Measurements from ENCODE around the gene WDFY4.

Gene WDFY4

DNA sequence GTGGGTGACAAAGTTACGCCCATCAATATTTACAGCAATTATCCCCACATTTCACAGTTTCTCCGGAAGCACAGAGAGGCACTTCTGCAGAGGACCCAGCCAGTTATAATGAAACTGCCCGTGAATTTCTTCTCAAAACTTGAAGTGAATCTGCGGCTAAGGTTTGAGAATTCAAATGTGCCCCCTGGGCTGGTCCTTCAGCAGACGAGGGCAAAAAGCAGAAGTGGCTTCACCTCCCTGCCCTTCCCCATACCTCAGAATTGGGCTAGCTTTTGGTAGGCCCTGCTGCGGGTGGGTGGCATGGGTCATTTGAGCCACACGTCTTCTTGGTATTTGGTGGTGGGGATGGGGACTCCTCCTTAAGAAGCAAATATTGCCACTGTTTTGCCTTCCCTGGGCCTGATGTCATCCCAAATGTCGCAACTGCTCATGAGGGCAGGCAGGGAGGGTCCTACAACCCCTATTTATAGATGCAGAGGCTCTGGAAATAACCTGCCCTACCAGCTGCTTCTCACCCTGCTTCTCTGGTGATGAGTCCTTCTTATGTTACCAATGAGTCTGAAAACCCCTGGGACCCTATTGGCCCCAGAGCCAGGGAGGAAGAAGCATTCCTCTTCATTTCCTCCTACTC lies 16.6 kb upstream of the WDFY4 start:
- Histone ChIP-seq H3K27me3 (ENCODE audit: insufficient read depth, low read depth, severe bottlenecking) (peaks cover 4% of the 10 kb centered on the region), H3K9me3 (ENCODE audit: severe bottlenecking) (peaks cover 2% of the 10 kb centered on the region), H3K27ac (no peak overlapping the region), H3K4me3 (ENCODE audit: low read depth, low read length) (no peak overlapping the region), H3K36me3 (no peaks in the 10 kb centered on the region)
- TF ChIP-seq, protein P1, sequence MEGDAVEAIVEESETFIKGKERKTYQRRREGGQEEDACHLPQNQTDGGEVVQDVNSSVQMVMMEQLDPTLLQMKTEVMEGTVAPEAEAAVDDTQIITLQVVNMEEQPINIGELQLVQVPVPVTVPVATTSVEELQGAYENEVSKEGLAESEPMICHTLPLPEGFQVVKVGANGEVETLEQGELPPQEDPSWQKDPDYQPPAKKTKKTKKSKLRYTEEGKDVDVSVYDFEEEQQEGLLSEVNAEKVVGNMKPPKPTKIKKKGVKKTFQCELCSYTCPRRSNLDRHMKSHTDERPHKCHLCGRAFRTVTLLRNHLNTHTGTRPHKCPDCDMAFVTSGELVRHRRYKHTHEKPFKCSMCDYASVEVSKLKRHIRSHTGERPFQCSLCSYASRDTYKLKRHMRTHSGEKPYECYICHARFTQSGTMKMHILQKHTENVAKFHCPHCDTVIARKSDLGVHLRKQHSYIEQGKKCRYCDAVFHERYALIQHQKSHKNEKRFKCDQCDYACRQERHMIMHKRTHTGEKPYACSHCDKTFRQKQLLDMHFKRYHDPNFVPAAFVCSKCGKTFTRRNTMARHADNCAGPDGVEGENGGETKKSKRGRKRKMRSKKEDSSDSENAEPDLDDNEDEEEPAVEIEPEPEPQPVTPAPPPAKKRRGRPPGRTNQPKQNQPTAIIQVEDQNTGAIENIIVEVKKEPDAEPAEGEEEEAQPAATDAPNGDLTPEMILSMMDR (IDR thresholded peaks at IDR 0.05; ENCODE audit: low read depth, low read length), result no peak
- no peak for DNase-seq

DNA sequence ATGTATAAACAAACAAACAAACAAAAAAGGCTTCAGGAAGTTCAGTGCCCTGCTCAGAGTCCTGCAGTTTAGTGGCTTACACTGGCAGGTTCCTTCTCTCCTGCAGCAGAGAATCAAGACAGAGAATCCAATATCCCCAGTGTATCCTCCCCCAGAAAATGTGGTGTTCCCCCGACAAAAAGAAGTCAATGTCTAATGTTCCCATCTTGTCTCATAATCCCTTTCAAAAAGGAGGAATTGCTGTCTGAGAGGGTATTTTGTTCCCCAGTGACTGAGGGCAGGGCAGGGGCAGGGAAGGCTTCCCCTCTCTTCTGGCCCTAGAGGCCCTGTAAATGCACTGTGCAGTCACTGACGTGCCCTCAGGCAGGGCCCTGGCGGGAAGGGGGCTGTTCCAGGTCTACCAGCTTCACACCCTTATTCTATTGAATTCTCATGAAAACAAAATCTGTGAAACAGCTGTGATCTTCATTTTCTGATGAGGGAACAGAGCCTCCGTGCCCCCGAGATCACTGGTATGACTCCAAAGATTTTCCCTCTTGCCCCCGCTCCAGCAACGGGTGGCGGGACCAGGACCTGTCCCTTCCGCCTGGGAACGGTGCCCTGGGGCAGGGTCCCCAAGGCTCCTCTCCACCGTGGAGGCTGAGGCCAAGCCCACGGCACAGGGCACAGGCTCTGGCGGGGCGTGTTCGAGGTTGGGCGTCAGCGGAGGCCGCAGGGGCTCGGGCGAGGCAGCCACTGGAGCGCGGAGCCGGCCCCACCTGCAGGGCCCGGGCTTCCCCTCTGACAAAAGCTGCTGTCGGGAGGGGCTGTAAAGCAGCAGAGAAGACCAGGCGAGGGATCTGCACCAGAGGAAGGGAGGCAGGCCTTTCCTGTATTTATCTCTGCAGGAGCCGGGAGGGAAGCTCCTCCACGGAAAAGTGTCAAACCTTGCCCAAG lies 13.4 kb upstream of the WDFY4 start:
- H3K4me3 ChIP-seq (ENCODE audit: low read depth, low read length), result no peak overlapping the region
- no peaks in the 10 kb centered on the region for H3K9me3 ChIP-seq (ENCODE audit: severe bottlenecking)
- H3K36me3 ChIP-seq, result no peaks in the 10 kb centered on the region
- DNase-seq, result no peak
- peaks cover 4% of the 10 kb centered on the region for H3K27me3 ChIP-seq (ENCODE audit: insufficient read depth, low read depth, severe bottlenecking)
- H3K27ac ChIP-seq, result no peak overlapping the region
- TF ChIP-seq, protein P1 (IDR thresholded peaks at IDR 0.05; ENCODE audit: low read depth, low read length), result no peak

- DNase-seq, result no peak
These were observed 12.6 kb upstream of the WDFY4 start for GRCh38 chr10:48671914-48672595.

DNA sequence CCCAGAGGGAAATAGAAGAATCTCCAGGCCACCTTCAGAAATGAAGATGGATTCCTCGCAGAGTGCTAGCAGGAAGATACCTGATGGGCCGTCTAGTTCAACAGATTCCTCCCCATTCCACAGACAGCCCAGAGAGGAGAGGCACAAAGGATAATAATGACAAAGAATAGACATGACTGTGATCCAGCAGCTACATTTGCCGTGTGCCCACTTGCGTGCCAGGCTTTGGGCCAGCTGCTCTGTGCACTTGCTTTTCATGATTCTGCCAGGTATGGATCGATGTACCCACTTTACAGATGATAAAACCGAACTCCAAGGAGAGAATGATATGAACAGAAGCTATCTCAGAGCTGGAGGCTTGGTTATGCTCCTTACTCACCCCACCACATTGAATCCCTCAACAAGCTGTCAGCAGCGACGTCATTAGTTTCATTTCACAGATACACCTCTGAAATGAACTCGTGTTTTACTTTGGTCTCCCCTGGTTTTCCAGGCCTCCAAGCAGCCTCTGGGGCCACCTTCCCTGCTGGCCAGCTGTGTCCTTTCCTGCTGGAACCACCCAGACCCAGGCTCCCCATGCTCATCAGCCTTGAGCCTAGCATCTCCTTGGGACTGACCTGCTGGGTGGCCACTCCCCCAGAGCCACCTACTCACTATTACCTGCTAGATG lies 11.9 kb upstream of the WDFY4 start:
- peaks cover 3% of the 10 kb centered on the region for H3K9me3 ChIP-seq (ENCODE audit: severe bottlenecking)
- peaks cover 4% of the 10 kb centered on the region for H3K27me3 ChIP-seq (ENCODE audit: insufficient read depth, low read depth, severe bottlenecking)
- no peak for DNase-seq
- no peaks in the 10 kb centered on the region for H3K36me3 ChIP-seq
- H3K27ac ChIP-seq, result no peak overlapping the region
- H3K4me3 ChIP-seq (ENCODE audit: low read depth, low read length), result no peak overlapping the region
- TF ChIP-seq, protein P1 (IDR thresholded peaks at IDR 0.05; ENCODE audit: low read depth, low read length), result no peak

More at GRCh38 chr10:48671914-48672595, 12.6 kb upstream of the WDFY4 start:
- Histone ChIP-seq H3K9me3 (ENCODE audit: severe bottlenecking) (no peaks in the 10 kb centered on the region), H3K27me3 (ENCODE audit: insufficient read depth, low read depth, severe bottlenecking) (peaks cover 4% of the 10 kb centered on the region), H3K36me3 (no peaks in the 10 kb centered on the region), H3K27ac (no peak overlapping the region), H3K4me3 (ENCODE audit: low read depth, low read length) (no peak overlapping the region)
- TF ChIP-seq, protein P1 (IDR thresholded peaks at IDR 0.05; ENCODE audit: low read depth, low read length), result no peak

DNA sequence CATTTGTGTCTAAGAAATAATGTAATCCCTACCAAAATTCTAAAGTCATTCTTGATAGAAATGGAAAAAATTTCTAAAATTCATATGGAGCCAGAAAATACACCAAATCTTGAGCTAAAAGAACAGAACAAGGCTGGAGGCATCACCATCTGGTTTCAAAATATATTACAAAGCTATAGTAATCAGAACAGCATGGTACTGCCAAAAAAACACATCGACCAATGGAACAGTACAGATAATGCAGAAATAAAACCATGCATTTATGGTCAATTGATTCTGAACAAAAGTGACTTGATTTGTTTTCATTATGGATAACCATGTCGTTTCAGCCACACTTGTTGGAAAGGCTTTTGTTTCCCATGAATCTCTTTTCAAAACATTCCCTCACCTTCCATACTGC lies 7.0 kb upstream of the WDFY4 start:
- Histone ChIP-seq H3K4me3 (ENCODE audit: low read depth, low read length) (no peak overlapping the region), H3K27me3 (ENCODE audit: insufficient read depth, low read depth, severe bottlenecking) (peaks cover under 1% of the 10 kb centered on the region), H3K9me3 (ENCODE audit: severe bottlenecking) (peaks cover 5% of the 10 kb centered on the region), H3K36me3 (no peaks in the 10 kb centered on the region), H3K27ac (no peak overlapping the region)
- TF ChIP-seq, protein P1 (IDR thresholded peaks at IDR 0.05; ENCODE audit: low read depth, low read length), result no peak
- DNase-seq, result no peak
